Measurements from ENCODE around the gene C14orf39.

C14orf39 gene

GRCh38 chr14:60514378-60514740 lies 28.5 kb upstream of the C14orf39 start:
- TF ChIP-seq L3MBTL2 (conservative IDR thresholded peaks at IDR 0.05), result 0 out of 2 replicates have a peak, but pooled peaks have one; percentile 30
- no peak for TF ChIP-seq LEF1 (IDR thresholded peaks at IDR 0.05; ENCODE audit: borderline replicate concordance)
- no peak for TF ChIP-seq TARDBP (IDR thresholded peaks at IDR 0.05)
- TF ChIP-seq ZNF384 (IDR thresholded peaks at IDR 0.05), result 0 out of 2 replicates have a peak, but pooled peaks have one; percentile 13
- TF ChIP-seq FOXA1 (IDR thresholded peaks at IDR 0.05), result no peak
- DNase-seq (ENCODE audit: extremely low spot score), result peak; percentile 43
- ChIA-PET POLR2A (interaction anchor here (0.6 to 1.2 kb wide), 3 partner anchors 8 to 265 kb away, joined by 3 read pairs; partner anchors contain the start of gene PPM1A), CTCF (interaction anchor here (0.7 to 1.5 kb wide), 4 partner anchors 21 to 183 kb away, joined by 3 to 5 read pairs (median 3); no protein-coding TSS in a partner anchor)

DNA sequence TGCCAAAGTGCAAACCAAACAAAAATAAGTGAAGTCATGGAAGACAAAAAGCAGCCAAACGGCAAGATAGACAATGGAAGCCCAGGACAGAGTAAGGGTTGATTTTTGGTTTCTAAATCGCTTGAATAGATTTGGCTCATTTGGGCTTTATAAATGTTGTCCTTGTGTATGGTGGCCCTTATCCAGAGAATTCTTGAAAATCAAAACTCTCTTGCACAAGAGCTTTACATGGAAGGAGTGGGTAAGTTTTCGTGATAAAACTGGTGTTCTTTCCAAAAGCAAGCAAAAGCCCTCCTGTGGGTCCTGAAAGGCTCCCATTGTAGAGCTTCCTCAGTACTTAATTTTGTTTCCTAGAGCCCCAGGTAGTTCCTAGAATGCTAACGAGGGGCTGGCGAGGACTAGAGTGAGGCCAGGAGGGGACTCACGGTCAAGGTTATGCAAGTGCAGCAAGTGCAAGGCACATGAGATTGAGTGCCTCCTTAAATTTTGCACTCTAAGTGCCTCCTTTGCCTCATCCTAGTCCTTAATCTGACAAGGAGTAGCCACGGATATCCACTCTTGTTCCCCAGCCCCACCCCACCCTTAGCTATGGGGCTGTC lies 27.2 kb upstream of the C14orf39 start:
- TF ChIP-seq BHLHE40 (IDR thresholded peaks at IDR 0.05; ENCODE audit: borderline replicate concordance) (no peak), HDGF (IDR thresholded peaks at IDR 0.05; ENCODE audit: borderline replicate concordance) (no peak)
- DNase-seq (ENCODE audit: extremely low spot score), result no peak
- CTCF ChIA-PET, result no interaction called here
- POLR2A ChIA-PET, result interaction anchor here (1.2 kb wide), 1 partner anchor 264 kb away, joined by 3 read pairs; the partner anchor contains the start of gene PPM1A

DNA sequence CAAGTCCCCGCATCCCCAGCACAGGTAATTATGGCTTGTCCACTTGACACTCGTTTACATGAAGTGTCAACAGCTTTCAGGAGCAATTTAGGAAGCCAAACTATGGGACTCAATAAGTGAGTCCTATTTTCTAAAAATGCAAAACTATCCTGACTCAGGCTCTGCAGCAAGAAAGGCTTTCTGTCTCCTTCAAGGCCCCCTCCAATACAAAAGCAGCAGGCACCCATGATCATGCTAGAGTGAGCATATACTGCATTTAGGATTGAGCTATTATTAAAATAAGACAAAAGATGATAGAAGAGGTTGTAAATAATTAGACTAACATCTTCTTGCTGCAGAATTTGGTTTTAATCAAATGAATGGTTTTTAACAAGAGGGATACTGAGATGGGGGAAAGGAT lies 26.3 kb upstream of the C14orf39 start:
- no peak for TF ChIP-seq L3MBTL2 (conservative IDR thresholded peaks at IDR 0.05)
- TF ChIP-seq TARDBP (IDR thresholded peaks at IDR 0.05), result no peak
- no peak for TF ChIP-seq BHLHE40 (IDR thresholded peaks at IDR 0.05; ENCODE audit: borderline replicate concordance)
- no peak for TF ChIP-seq SUZ12 (IDR thresholded peaks at IDR 0.05)
- no peak for TF ChIP-seq SP1 (IDR thresholded peaks at IDR 0.05)
- TF ChIP-seq ARNT (IDR thresholded peaks at IDR 0.05), result no peak
- no peak for TF ChIP-seq CTBP1 (IDR thresholded peaks at IDR 0.05; ENCODE audit: borderline replicate concordance)
- no peak for TF ChIP-seq FOXM1 (IDR thresholded peaks at IDR 0.05; ENCODE audit: borderline replicate concordance)
- TF ChIP-seq ZNF384 (IDR thresholded peaks at IDR 0.05), result no peak
- TF ChIP-seq FOXK2 (IDR thresholded peaks at IDR 0.05), result no peak
- no peak for TF ChIP-seq HDGF (IDR thresholded peaks at IDR 0.05; ENCODE audit: borderline replicate concordance)
- no peak for TF ChIP-seq LEF1 (IDR thresholded peaks at IDR 0.05; ENCODE audit: borderline replicate concordance)
- no peak for TF ChIP-seq ELF4 (IDR thresholded peaks at IDR 0.05)
- no peak for TF ChIP-seq NFRKB (IDR thresholded peaks at IDR 0.05)
- no peak for TF ChIP-seq PKNOX1 (IDR thresholded peaks at IDR 0.05)
- no peak for TF ChIP-seq FOXA1 (IDR thresholded peaks at IDR 0.05)
- ChIA-PET CTCF (interaction anchor here (0.5 kb wide), 1 partner anchor 19 kb away, joined by 3 read pairs; no protein-coding TSS in a partner anchor), POLR2A (no interaction called here)
- no peak for DNase-seq (ENCODE audit: extremely low spot score)

DNA sequence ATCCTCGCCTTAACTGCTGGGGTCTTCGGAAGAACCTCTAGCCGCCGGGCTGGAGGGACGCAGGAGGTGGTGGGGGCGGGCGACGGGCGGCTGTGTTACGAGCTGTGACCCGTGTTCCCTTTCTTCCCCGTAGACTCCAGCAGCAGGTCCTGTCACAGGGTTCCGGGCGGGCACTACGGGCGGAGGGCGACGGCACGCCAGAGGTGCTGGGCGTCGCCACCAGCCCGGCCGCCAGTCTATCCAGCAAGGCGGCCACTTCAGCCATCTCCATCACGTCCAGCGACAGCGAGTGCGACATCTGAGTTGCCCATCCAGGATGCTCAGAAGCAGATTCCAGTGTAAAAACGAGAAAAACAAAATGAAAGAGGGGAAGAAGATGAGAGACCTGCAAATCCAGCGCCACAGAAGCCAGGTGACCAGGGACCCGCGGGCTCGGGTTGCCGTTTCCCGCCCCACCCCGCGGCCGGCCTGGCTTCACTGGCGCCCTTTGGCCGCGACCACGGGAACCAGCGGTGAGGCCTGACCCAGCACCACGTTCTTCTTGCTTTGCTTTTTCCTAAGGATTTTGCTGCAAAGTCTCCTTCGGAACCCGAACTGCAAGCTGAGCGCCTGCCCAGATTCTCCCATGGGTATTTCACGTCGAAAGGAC lies 25.2 kb upstream of the C14orf39 start:
- CTCF ChIA-PET, result no interaction called here
- no peak for DNase-seq (ENCODE audit: extremely low spot score)
- POLR2A ChIA-PET, result no interaction called here
- TF ChIP-seq SUZ12 (IDR thresholded peaks at IDR 0.05) (no peak), L3MBTL2 (conservative IDR thresholded peaks at IDR 0.05) (no peak), LEF1 (IDR thresholded peaks at IDR 0.05; ENCODE audit: borderline replicate concordance) (no peak), BHLHE40 (IDR thresholded peaks at IDR 0.05; ENCODE audit: borderline replicate concordance) (no peak), FOXK2 (IDR thresholded peaks at IDR 0.05) (no peak), SP1 (IDR thresholded peaks at IDR 0.05) (no peak), ZNF384 (IDR thresholded peaks at IDR 0.05) (no peak), FOXA1 (IDR thresholded peaks at IDR 0.05) (no peak), ARNT (IDR thresholded peaks at IDR 0.05) (no peak), TARDBP (IDR thresholded peaks at IDR 0.05) (no peak)

GRCh38 chr14:60510254-60510950 lies 24.5 kb upstream of the C14orf39 start:
- TF ChIP-seq LEF1 (IDR thresholded peaks at IDR 0.05; ENCODE audit: borderline replicate concordance) (no peak), NFRKB (IDR thresholded peaks at IDR 0.05) (no peak), HDGF (IDR thresholded peaks at IDR 0.05; ENCODE audit: borderline replicate concordance) (no peak), CTBP1 (IDR thresholded peaks at IDR 0.05; ENCODE audit: borderline replicate concordance) (no peak), PKNOX1 (IDR thresholded peaks at IDR 0.05) (no peak), ZNF384 (IDR thresholded peaks at IDR 0.05) (no peak), FOXM1 (IDR thresholded peaks at IDR 0.05; ENCODE audit: borderline replicate concordance) (no peak)
- ChIA-PET CTCF (no interaction called here), POLR2A (no interaction called here)
- no peak for DNase-seq (ENCODE audit: extremely low spot score)

GRCh38 chr14:60509438-60510253 lies 23.8 kb upstream of the C14orf39 start:
- DNase-seq (ENCODE audit: extremely low spot score), result no peak
- TF ChIP-seq L3MBTL2 (conservative IDR thresholded peaks at IDR 0.05) (no peak), LEF1 (IDR thresholded peaks at IDR 0.05; ENCODE audit: borderline replicate concordance) (no peak), ZNF384 (IDR thresholded peaks at IDR 0.05) (no peak), CTBP1 (IDR thresholded peaks at IDR 0.05; ENCODE audit: borderline replicate concordance) (no peak), FOXM1 (IDR thresholded peaks at IDR 0.05; ENCODE audit: borderline replicate concordance) (no peak), HDGF (IDR thresholded peaks at IDR 0.05; ENCODE audit: borderline replicate concordance) (no peak), BHLHE40 (IDR thresholded peaks at IDR 0.05; ENCODE audit: borderline replicate concordance) (no peak), FOXK2 (IDR thresholded peaks at IDR 0.05) (no peak), NFRKB (IDR thresholded peaks at IDR 0.05) (no peak)
- ChIA-PET CTCF (interaction anchor here (1.6 kb wide), 1 partner anchor 178 kb away, joined by 3 read pairs; no protein-coding TSS in a partner anchor), POLR2A (no interaction called here)

Data from HEK293T (cell line).